Left cardiac atrium (tissue), 4 donors: Measurements from ENCODE around the gene KITLG. TPM values are rescaled to one million over a fixed set of nuclear protein-coding genes. Genes with fewer than 3 reads are reported as not detected.
"Not testable (repeated sequence)": the region's sequence is repeated elsewhere in the genome, so short reads cannot be mapped to it uniquely, and the experiment has no call there.

ENCODE experiments used
- ATAC-seq, 2 donors: fragments of 200-7000 bp; cut with Tn5 transposase; one replicate each; pipeline ENCODE4 v1.9.1; 2020; ENCODE audit warnings: mild to moderate bottlenecking in 2 of 2, moderate library complexity in 2 of 2
- DNase-seq: peaks from one replicate; pipeline ENCODE4 v3.0.0-alpha.2; 2020
- intact Hi-C, 2 donors: fragments of 100-400 bp; cut with DNase I; formaldehyde crosslinking; loops; one replicate each; pipeline versions ENCODE4 v1.14.1 to v1.15.1; 2022 to 2023
- total RNA-seq, 2 donors: library from RNA; stranded (reverse); fragmentation: NEBNext Ultra II Directional; extraction: Animal tissue kit (Norgen Biotek cat#: 25700); gene quantifications; one replicate each; pipeline ENCODE4 v1.2.1, GENCODE V29; 2021
- donor health status: DM: no; HTN: yes; CAD: no.
- donor health status: DM: no; HTN: yes; CAD: no; lungs with severe emphysema.
- donor health status: DM: yes; HTN: yes; CAD: no.
- donor health status: Dilated cardiomyopathy.

The KITLG gene
- total RNA-seq, 2 donors from 2014 or later = 12.0 to 16.7 TPM

DNA sequence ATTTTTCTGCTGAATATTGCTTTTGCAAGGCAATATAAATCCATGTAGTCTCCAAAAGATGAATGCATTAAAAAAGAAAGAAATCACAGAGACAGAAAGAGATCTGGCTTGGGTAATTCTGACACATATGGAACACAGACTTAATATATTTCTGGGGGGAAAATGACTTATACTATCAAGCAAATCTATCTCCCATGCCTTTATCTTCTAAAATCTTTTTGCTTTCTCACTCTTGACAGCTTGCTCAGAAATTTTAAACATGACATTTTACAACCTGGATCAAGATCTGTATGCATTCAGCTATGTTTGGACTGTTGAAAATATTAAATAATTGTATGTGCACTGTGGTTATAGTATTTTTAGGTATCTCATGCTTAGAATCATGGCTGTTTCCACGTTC lies 73.0 kb downstream of the KITLG start:
- intact Hi-C loops = no loop called here
- DNase-seq = no peak
- no peak for ATAC-seq

DNA sequence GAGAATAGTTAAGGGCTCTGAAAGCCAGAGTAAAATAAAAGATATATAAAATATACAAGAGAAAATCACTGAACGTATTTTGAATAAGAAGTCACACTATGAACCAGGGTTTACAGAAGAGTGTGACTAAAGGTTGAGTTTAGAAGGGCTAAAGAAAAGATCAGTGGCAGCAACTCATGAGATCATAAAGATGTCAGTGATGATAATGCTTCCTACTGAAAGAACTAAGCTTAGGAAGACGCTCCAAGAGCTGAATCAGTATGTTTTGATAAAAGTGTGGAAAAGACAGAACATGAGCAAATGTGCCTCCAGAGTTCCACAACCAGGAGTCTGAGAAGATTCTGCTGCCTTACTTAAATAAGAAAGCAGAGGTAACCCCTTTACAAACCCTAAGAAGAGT lies 74.6 kb downstream of the KITLG start:
- ATAC-seq (no peak), DNase-seq (no peak)
- intact Hi-C loops = no loop called here

DNA sequence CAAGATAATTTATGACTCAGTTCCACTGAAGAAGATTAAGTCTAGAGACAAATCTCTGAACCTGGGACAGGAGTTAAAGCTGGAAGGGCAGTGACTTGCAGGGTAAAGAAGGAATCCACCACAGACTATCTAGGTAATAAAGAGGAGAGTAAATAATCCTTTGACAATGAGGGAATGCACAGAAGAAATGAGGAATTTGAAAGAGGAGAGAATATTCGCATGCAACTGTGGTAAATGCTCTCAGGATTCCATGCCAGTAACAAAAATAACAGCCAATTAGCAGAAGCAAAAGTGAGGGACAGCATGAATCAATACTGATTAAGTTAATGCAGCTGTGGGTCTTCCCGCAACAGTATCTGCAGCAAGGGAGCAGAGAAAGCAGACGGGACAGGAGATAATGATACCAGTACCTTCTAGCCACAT lies 77.0 kb downstream of the KITLG start:
- intact Hi-C loops = no loop called here
- no peak for DNase-seq

DNA sequence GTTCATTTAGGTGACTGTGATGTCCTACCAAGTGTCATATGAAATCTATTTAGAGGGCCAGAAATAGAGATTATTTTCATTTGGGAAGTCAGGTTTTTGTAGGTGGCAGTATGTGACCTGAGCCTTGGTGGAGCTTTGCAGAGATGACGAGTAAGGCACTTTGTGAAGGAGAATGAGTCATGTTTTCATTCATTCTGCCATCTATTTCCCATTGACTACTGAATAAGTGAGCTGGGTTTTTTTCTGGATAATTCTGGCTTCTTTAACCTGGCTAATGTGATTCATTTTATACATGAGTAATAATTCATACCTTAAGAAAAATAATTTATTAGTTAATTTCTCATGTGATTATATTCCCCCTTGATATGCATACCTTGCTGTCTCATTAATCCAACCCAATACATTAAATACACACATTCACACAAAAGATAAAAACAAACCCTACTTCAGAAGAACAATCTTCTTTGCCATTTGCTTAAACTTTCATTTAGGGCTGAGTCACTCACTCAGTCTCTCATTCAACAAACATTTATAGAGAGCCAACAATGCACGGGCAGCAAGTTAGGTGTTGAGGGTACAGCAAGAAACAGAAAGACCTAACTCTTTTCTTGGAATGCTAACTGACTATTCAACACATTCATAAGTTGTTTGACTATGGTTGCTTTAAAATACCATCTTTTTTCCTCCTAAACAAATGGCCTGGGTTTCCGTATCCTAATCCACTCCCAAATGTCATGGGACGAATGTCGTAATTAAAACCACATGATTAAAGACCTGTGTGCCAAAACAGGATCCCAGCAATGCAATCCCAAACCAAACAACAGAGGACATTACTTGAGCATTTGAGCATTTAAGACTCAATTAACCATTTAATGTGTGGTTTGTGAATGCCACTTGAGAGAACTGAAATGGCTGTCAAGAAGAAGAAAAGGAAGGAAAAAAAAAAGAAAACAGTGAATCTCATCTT lies 78.0 kb downstream of the KITLG start:
- intact Hi-C loops = no loop called here
- ATAC-seq (no peak), DNase-seq (no peak)

More for the DNA sequence above, 77.0 kb downstream of the KITLG start:
- no peak for ATAC-seq

DNA sequence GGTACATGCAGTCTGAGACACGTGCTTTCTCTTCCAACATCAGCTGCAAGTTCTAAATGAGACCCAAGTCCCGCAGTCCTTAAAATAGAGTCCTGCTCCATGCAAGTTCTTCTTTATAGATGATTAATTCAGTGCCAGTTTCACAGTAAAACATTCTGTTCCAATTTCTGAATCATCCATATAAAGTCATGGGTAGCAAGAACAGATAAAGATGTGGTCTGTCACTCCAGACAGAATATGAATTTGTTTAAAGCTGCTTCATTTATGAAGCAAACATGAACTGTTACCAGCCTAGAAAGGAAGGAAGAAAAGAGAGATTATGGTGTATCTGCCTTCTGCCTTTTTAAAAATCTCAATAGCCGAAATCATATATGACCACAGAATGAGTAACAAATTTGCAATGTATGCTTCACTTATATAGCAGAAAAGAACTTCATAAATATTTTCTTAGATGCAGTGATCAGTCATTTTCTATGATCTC lies 83.3 kb downstream of the KITLG start:
- DNase-seq = no peak
- intact Hi-C loops = no loop called here
- no peak for ATAC-seq

DNA sequence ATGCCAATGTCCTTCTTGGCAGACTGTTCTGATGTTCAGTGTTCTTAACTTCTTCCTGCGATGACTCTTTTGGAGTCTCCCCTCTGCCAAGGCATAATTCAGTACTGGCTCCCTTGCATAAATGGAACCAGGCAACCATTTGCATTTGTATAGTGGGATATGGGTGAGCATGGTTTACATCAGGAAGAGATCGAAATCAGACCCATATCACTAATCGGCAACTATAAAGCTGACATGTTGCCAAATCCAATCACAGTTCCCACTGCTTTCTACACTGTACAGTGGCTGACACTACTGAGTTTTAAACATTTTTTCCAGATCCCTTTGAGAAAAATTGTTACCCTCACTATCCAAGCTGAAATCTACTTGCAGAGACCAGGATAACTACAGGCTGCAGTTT lies 83.8 kb downstream of the KITLG start:
- DNase-seq (no peak), ATAC-seq (no peak)
- intact Hi-C loops = no loop called here

DNA sequence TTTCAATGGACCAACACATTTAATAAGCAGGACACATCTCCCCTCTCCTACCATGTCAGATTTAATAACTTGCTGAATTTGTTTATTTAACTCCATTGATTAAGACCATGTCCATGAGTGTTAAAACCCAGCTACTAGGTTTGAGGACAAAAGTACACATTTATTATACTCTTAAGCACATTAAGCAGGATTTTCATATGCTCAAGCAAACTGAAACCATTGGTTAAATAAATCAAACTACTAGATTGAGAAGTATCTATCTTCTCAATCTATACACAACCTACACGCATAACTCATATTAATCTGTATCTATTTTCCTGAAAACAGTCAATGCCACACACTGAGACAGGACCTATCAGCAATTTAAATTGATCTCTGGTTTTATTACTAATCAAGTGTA lies 85.2 kb downstream of the KITLG start:
- intact Hi-C loops = no loop called here
- ATAC-seq (no peak), DNase-seq (no peak)

DNA sequence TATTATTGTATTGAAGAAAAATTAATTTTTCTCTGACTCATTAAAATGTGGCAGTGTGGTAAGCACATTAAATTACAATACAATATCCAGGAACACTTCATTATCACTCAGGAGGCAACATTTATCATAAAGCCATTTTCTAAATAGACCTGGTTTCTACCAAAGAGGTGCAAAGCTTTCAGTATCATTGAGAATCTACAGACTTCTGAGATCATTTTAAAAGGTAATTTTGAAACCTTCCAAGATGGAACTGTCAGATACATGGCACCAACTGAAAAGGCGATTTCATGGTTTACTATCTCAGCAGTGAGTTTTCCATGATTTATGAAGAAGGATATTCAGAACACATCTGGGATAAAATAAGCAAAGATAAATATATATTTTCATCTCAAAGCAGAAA lies 85.8 kb downstream of the KITLG start:
- ATAC-seq (no peak), DNase-seq (no peak)
- intact Hi-C loops = no loop called here

DNA sequence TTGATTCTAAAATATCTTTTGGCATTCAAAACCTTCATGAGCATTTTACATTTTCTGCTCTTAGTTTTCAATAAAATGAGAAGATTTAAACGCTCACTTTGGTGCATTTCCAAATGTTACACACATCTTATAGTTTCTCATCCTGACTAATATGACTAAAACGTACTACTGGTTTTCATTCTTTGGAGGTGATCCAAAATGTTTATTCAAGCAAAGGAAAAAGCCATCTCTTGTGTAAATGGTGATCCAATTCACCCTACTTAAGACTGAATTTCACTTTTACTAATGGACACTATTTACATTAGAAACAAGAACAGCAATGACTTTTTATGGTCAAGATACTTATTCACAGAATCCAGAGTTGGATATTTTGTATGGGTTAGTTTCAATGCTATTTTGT lies 86.6 kb downstream of the KITLG start:
- no peak for ATAC-seq
- intact Hi-C loops = no loop called here
- no peak for DNase-seq

DNA sequence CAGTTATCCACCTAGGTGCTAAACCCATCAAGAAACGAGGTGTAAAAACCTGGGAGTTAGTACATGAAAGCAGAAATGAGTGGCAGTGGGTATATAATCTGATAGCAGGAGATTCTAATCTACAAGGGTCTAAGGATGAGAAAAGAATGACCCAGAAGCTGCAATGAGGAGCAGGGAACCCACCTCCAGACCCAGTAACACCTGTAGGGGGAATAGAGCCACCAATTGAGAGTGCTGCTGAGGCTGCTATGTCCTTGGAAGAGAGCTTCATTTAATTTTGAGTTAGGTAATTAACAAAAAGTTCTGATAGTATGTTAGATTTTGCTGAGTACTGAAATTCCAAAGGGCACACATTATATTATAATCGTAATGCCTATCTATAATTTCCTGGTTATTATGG lies 89.8 kb downstream of the KITLG start:
- intact Hi-C loops = no loop called here
- ATAC-seq = no peak
- DNase-seq = no peak

DNA sequence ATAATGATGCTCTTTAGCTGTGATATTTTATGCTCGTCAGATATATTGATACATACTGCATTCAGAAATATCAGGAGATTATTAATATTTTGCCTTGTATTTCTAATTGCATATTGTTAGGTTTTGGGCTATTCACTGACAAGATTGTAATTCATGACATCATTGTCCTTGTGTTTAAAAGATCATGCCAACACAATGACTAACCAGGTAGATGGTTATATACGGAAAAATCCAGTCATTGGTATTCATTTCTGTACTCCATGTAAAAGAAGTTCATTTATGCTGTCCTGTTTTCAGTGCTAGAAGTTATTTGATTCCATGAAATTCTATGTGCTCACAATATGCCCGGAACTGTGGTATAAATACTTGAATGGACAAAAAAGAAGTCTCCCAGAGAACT lies 107.5 kb downstream of the KITLG start:
- intact Hi-C loops = no loop called here
- DNase-seq = no peak
- ATAC-seq = no peak

DNA sequence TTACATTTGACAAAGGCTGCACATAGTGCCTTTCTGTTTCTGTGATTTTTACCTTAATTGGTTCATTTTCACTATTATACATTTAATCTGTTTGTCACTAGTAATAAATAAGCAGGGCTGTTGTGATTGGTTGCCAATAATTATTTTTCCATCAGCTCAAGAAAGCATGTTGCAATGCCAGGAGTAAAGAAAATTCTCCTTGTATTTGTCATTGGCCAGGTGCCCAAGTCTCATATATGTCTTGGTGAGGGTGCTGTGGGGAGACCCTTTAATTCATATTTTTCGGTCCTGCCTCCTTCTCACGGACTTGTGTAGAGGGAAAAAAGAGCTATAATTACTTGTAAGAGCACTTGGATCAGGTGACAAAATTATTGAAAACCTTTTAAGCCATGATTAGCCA lies 108.0 kb downstream of the KITLG start:
- DNase-seq (no peak), ATAC-seq (no peak)
- intact Hi-C loops = no loop called here

DNA sequence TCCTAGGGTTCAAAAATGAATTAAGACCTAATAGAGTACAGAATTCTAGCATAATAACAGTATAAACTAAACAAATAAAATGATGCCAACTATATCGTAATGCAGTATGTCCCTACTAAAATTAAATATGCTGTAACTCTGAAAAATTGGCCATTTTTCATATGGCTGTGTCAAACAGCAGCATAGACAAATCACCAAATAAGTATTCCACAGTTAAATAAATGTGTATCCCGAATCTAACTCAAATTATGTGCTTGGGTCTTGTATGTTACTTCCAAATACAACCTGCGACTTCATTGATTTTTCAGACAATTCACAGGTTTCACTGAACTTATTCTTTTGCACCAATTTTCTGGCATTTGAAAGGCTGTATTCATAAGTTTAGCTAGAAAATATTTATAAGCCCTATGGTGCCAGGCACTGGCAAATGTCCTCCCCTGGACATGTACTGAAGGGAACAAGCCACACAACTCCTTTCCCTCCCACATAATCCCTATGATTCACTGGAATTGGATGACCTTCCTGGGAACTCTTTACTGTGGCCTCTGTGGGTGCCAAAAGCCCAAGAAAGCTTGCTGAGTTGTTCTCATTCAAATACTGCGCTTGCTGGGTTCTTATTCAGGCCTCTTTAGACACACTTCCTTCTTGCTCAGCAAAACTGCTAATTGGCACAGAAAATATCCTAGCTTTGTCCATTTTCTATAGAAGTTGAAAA lies 108.8 kb downstream of the KITLG start:
- ATAC-seq (peak; percentile 38 to 86), DNase-seq (peak; percentile 24)
- intact Hi-C loops = no loop called here

DNA sequence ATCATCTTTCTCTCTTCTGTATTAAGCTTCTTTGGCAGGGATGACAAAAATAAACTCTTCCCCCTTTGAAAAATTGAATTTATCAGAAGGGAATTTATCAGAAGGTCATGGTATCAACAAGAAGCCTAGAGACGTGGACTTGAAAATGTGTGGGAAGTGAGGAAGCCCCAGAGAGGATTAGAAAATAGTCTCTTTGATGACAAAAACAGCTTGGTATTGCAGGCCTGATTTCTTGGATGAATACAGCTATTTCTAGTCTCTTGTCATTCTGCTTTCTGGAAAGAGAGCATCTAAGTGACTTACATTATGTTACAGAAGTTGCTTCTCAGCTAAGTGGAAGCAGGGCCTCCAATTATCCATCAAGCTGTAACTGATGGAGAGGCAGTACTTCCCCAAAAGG lies 111.1 kb downstream of the KITLG start:
- intact Hi-C loops = no loop called here
- ATAC-seq = no peak
- no peak for DNase-seq

DNA sequence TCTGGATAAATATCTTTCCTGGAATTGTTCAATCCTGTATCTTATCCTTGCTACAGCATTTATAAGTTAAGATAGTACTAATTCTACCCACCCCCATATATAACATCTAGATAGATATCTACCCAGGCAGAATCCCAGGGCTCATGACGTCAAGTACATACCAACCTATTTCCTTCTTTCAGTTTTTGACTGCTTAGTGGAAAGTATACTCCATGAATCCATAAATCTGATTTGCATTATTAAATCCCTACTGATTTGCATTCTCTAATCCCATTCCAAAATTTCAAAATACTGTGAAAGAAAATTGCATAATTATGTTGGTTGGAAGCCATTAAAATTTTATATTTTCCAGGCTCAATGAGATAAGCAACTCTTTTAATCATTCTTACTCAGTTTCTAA lies 111.7 kb downstream of the KITLG start:
- DNase-seq = no peak
- intact Hi-C loops = no loop called here
- no peak for ATAC-seq

DNA sequence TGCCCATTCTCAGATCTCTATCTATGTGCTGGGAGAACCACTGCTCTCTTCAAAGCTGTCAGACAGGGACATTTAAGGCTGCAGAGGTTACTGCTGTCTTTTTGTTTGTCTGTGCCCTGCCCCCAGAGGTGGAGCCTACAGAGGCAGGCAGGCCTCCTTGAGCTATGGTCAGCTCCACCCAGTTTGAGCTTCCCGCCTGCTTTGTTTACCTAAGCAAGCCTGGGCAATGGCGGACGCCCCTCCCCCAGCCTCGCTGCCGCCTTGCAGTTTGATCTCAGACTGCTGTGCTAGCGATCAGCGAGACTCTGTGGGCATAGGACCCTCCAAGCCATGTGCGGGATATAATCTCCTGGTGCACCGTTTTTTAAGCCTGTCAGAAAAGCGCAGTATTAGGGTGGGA lies 113.6 kb downstream of the KITLG start:
- ATAC-seq, DNase-seq, intact Hi-C loops: not testable (repeated sequence)

DNA sequence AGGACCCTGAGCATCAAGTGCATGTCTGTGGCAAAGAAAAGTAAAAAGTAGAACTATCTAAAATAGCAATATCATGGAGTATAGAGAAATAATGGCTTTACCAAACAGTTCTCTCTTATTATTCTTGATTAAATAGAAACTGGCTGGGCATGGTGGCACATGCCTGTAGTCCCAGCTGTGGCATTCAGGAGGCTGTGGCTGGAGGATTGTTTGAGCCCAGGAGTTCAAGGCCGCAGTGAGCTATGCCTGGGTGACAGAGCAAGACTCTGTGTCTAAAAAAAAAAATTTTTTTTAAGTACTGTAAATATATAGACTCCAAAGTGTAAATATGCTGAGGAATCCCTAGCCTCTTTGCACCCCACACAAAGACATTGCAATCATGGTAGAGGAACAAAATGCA lies 121.9 kb downstream of the KITLG start:
- ATAC-seq (no peak), DNase-seq (no peak)
- intact Hi-C loops = no loop called here

DNA sequence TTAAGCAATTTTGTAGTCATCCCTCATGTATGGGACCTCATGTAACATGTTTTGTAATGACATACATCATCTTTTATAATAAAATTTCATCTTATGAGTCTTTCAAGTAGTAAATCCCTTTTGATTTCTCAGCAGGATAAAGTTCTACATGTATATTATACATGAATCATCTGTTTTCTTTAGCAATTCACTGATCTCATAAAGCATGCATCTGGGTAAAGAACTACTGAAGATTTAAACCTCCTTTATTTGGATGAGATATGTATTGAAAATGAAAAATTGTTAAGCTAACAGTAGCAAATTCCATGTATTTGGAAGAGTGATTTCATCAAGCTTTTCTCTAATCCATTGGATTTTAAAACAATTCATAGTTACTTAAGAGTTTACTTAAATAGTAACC lies 126.9 kb downstream of the KITLG start:
- DNase-seq (no peak), ATAC-seq (no peak)
- intact Hi-C loops = no loop called here

DNA sequence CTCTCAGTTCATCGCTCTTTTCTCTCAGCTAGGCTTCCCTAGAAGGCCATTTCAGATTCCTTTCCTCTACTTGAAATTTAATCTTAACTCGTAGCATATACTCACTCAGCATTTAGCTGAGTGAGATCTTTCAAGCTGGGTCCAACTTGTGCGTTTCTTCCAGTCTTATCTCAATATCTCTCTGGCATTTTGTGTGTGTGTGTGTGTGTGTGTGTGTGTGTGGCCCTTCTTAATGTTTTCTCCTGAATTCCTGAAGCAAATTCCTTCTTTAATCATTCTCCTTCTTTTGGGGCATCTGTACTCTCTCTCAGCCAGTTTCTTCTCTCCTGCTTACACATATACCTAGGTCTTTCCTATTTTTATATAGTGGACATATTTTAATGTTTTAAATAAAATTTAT lies 129.1 kb downstream of the KITLG start:
- DNase-seq (no peak), ATAC-seq (no peak)
- intact Hi-C loops = no loop called here

DNA sequence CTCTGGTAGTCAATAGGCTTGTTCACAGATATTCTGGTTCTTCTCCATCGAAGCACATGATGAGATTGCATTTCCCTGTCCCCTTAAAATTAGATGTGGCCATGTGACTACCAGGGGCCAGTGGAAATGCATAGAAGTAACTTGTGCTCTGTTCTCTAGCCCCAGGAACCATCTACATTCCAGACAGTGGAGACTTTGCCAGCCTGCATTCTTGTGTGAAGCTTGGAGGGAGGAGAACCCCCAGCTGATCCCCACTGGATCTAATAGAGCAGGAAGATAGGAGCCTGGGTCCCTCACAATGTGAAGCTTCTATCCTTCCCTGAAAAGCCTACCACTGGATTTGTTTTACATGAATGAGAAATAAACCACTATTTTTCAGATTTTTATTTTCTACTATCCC lies 130.1 kb downstream of the KITLG start:
- DNase-seq = no peak
- intact Hi-C loops = no loop called here
- ATAC-seq = no peak
